Lower leg skin (tissue), 4 donors: Measurements from ENCODE around the gene MPHOSPH8. TPM values are rescaled to one million over a fixed set of nuclear protein-coding genes. Genes with fewer than 3 reads are reported as not detected.

Source experiments
- DNase-seq, 2 donors: peaks; one replicate each; pipeline ENCODE4 v3.0.0-alpha.2; 2019; ENCODE audit warnings: low spot score in 2 of 2
- H3K4me3 ChIP-seq: fragments of 200-600 bp; sonication (generic); 2 replicates; pipeline ENCODE4 v1.5.1; 2017; ENCODE audit warnings: mild to moderate bottlenecking, low read depth; ENCODE audit not compliant: poor library complexity, severe bottlenecking
- POLR2A ChIP-seq, 2 donors: fragments of 450-650 bp; IDR thresholded peaks; one replicate each; pipeline ENCODE4 v1.6.1; 2016 to 2017; ENCODE audit warnings: antibody characterized with exemption in 2 of 2, mild to moderate bottlenecking in 1 of 2, moderate library complexity in 1 of 2
- WGBS, 2 donors: methylation state at CpG; one replicate each; pipeline ENCODE4 v1.1.5; 2018; 5-methylcytosine and 5-hydroxymethylcytosine counted together
- intact Hi-C: fragments of 100-400 bp; cut with DNase I; formaldehyde crosslinking; loops from one replicate; pipeline ENCODE4 v1.15.0; 2023; ENCODE audit warnings: low total_unique reads
- total RNA-seq, 4 donors: library from RNA; depleted of rRNA; stranded (reverse); fragments of >200 nt; gene quantifications; one replicate each; pipeline ENCODE4 v1.1.0, GENCODE V29; 2016
- TF ChIP-seq, protein P1 (sequence below), 3 donors: fragments of 450-650 bp; IDR thresholded peaks; one replicate each; pipeline ENCODE4 v1.5.1; 2016; ENCODE audit warnings: antibody characterized with exemption in 3 of 3, mild to moderate bottlenecking in 3 of 3, moderate library complexity in 2 of 3

Gene MPHOSPH8
- total RNA-seq, 4 donors from 2014 or later = 18.6 to 30.1 (median 25.6) TPM

DNA sequence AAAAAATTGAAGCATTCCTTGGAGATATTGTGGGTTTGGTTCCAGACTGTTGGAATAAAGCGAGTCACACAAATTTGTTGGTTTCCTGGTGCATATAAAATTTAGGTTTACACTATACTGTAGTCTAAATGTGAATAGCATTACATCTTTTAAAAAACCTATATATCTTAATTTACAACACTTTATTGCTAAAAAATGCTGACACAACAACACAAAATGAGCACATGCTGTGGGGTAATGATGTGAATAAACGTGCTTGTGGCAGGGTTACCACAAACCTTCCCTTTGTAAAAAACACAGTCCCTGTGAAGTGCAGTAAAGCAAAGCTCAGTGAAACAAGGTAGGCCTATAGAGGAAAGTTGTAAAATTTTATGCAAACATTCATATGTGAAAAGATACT lies 27.7 kb downstream of the MPHOSPH8 start:
- DNase-seq = no peak
- intact Hi-C loops = no loop called here
- TF ChIP-seq, protein P1, sequence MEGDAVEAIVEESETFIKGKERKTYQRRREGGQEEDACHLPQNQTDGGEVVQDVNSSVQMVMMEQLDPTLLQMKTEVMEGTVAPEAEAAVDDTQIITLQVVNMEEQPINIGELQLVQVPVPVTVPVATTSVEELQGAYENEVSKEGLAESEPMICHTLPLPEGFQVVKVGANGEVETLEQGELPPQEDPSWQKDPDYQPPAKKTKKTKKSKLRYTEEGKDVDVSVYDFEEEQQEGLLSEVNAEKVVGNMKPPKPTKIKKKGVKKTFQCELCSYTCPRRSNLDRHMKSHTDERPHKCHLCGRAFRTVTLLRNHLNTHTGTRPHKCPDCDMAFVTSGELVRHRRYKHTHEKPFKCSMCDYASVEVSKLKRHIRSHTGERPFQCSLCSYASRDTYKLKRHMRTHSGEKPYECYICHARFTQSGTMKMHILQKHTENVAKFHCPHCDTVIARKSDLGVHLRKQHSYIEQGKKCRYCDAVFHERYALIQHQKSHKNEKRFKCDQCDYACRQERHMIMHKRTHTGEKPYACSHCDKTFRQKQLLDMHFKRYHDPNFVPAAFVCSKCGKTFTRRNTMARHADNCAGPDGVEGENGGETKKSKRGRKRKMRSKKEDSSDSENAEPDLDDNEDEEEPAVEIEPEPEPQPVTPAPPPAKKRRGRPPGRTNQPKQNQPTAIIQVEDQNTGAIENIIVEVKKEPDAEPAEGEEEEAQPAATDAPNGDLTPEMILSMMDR (IDR thresholded peaks at IDR 0.05) = no peak
- no peak for TF ChIP-seq POLR2A (IDR thresholded peaks at IDR 0.05)
- WGBS, 2 donors = 87% methylated on average over 2 of the region's 2 CpGs
- H3K4me3 ChIP-seq = no peak overlapping the region

- WGBS, 2 donors = 89 to 90% methylated on average over 15 of the region's 15 CpGs
- DNase-seq = no peak
- intact Hi-C loops = no loop called here
- TF ChIP-seq, protein P1 (IDR thresholded peaks at IDR 0.05) = no peak
- no peak for TF ChIP-seq POLR2A (IDR thresholded peaks at IDR 0.05)
- H3K4me3 ChIP-seq = no peak overlapping the region
These were observed 28.1 kb downstream of the MPHOSPH8 start for GRCh38 chr13:19661561-19661960.

- no peak for TF ChIP-seq POLR2A (IDR thresholded peaks at IDR 0.05)
- TF ChIP-seq, protein P1 (IDR thresholded peaks at IDR 0.05) = no peak
- no peak overlapping the region for H3K4me3 ChIP-seq
- intact Hi-C loops = no loop called here
- WGBS, 2 donors = 87 to 91% methylated on average over 11 to 13 of the region's 13 CpGs
- DNase-seq = peak in 1 of 2 donors; percentile 72
These were observed 30.0 kb downstream of the MPHOSPH8 start for GRCh38 chr13:19663416-19663979.

DNA sequence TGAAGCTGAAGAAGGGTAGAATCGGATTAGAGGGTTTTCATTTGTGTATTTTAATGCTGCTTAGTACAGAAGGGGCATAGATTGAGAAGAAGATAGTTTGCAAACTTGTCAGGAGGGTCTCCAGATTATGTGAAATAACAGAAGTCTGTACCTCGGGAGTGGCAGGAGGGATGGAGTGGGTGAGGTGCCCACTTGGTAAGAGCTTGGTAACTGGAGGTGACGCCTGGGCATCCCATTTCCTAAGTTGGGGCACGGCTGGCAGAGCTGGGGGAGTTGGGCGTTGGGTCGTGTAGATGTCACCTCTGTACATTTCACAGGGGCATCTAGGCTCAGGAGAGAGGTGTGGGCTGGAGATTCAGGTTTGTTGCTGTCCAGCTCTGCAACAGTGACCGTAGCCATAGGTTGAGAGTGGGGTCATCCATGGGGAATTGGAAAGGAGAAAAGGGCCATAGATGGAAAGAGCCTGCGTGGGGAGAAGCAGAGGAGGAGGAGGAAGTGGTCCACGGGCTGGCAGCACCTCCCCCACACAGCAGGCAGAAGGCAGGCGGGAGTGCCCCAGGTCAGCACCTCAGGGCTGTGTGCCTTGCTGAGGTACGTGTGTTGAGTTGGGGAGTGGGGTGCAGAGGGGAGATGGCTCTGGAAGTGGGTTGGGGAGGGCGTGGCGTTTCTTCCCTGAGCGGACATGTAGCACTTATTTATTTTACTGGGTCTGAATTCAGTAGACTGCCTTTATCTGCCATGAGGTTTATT lies 31.2 kb downstream of the MPHOSPH8 start:
- DNase-seq = no peak
- TF ChIP-seq POLR2A (IDR thresholded peaks at IDR 0.05) = no peak
- TF ChIP-seq, protein P1 (IDR thresholded peaks at IDR 0.05) = no peak
- WGBS, 2 donors = 88 to 89% methylated on average over 14 of the region's 14 CpGs
- no peak overlapping the region for H3K4me3 ChIP-seq
- intact Hi-C loops = no loop called here

GRCh38 chr13:19665427-19665859 lies 32.0 kb downstream of the MPHOSPH8 start:
- DNase-seq = no peak
- no peak overlapping the region for H3K4me3 ChIP-seq
- 88 to 92% methylated on average over 14 of the region's 14 CpGs for WGBS, 2 donors
- TF ChIP-seq POLR2A (IDR thresholded peaks at IDR 0.05) = no peak
- TF ChIP-seq, protein P1 (IDR thresholded peaks at IDR 0.05) = no peak
- intact Hi-C loops = no loop called here
